ENCODE measurements around the gene LBHD2. TPM values are rescaled to one million over a fixed set of nuclear protein-coding genes. Genes with fewer than 3 reads are reported as not detected.
A peak's percentile ranks its signal among the peaks of the same experiment; 100 is the strongest.

Gene LBHD2
- total and polyA plus RNA-seq, 2 of the 13 experiments (the other 11 are each of a cell fraction or from before 2014, with no cell fraction given) = 0.67 to 1.00 TPM

DNA sequence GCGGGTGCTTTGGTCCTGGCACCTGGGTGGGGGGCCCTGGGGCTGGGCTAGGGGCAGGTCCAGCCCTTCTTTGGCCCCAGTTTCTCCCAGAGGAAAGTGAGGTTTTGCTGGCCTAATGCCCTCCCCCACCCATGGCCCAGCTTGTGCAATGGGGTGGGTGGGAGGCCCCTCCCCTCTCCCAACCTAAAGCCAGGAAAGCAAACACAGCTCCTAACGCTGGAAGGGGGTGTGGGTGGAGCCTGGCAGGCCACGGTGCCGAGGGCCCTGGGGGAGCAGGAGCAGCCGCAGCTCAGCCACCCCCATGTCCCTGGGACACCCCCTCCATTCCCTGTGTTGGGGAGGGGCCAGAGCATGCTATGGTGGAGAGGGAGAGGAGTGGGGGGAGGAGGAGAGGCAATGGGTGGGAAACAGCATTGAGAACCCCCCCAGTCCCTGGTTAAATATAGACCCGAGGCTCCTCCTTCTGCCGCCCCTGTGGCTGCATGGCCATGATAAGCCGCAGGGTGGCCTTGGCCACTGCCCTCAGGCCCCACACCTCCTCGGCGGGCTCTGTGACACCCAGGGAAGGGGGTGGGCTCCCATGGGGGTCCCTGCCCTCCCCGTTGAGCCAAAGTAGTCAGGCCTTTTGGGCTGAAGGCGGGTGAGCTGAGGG is 15.2 kb downstream of the LBHD2 start (continued):
- peak; percentile 50; the same call in 1 of the 2 replicates for TF ChIP-seq RERE (CRISPR knock-in tag; IDR thresholded peaks at IDR 0.05; ENCODE audit: low read depth)
- TF ChIP-seq TSC22D2 (CRISPR knock-in tag; IDR thresholded peaks at IDR 0.05; ENCODE audit: borderline replicate concordance) = no peak
- TF ChIP-seq TARDBP (CRISPR knock-in tag; IDR thresholded peaks at IDR 0.05) = peak; percentile 84; the same call in 1 of the 2 replicates
- peak; percentile 40; the same call in 1 of the 2 replicates for TF ChIP-seq HNF4G (IDR thresholded peaks at IDR 0.05; ENCODE audit: borderline replicate concordance, low read depth, low read length)
- TF ChIP-seq HNF4G (CRISPR knock-in tag; IDR thresholded peaks at IDR 0.05; ENCODE audit: borderline replicate concordance, low read depth) = peak; percentile 88; the same call in 1 of the 2 replicates
- TF ChIP-seq NR1H2 (CRISPR knock-in tag; IDR thresholded peaks at IDR 0.05; ENCODE audit: borderline replicate concordance, low read depth) = 0 out of 2 replicates have a peak, but pooled peaks have one; percentile 18
- peak; percentile 63 for TF ChIP-seq ZMYM3 (CRISPR knock-in tag; IDR thresholded peaks at IDR 0.05)
- no peak for TF ChIP-seq ATM (IDR thresholded peaks at IDR 0.05; ENCODE audit: borderline replicate concordance)
- no peak for TF ChIP-seq ZNF44 (CRISPR knock-in tag; IDR thresholded peaks at IDR 0.05)
- TF ChIP-seq, protein P1, sequence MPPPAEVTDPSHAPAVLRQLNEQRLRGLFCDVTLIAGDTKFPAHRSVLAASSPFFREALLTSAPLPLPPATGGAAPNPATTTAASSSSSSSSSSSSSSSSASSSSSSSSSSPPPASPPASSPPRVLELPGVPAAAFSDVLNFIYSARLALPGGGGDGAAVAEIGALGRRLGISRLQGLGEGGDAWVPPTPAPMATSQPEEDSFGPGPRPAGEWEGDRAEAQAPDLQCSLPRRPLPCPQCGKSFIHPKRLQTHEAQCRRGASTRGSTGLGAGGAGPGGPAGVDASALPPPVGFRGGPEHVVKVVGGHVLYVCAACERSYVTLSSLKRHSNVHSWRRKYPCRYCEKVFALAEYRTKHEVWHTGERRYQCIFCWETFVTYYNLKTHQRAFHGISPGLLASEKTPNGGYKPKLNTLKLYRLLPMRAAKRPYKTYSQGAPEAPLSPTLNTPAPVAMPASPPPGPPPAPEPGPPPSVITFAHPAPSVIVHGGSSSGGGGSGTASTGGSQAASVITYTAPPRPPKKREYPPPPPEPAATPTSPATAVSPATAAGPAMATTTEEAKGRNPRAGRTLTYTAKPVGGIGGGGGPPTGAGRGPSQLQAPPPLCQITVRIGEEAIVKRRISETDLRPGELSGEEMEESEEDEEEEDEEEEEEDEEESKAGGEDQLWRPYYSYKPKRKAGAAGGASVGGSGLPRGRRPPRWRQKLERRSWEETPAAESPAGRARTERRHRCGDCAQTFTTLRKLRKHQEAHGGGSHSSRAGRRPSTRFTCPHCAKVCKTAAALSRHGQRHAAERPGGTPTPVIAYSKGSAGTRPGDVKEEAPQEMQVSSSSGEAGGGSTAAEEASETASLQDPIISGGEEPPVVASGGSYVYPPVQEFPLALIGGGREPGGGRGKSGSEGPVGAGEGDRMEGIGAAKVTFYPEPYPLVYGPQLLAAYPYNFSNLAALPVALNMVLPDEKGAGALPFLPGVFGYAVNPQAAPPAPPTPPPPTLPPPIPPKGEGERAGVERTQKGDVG (CRISPR knock-in tag; IDR thresholded peaks at IDR 0.05; ENCODE audit: borderline replicate concordance) = no peak
- peak; percentile 93; the same call in 1 of the 2 replicates for TF ChIP-seq KDM3A (CRISPR knock-in tag; IDR thresholded peaks at IDR 0.05; ENCODE audit: low read depth)
- peak; percentile 80; the same call in 1 of the 2 replicates for TF ChIP-seq ZNF558 (CRISPR knock-in tag; IDR thresholded peaks at IDR 0.05; ENCODE audit: borderline replicate concordance)
- no peak for TF ChIP-seq ZFP36 (IDR thresholded peaks at IDR 0.05; ENCODE audit: borderline replicate concordance, low read depth, low read length, partially characterized antibody)
